DMS53 (cell line): ENCODE data around the gene FEM1A.
"Not testable (repeated sequence)": the region's sequence is repeated elsewhere in the genome, so short reads cannot be mapped to it uniquely, and the experiment has no call there.

Source experiments
- DNase-seq: peaks from one replicate; lab custom pipeline; 2025; lab: John Stamatoyannopoulos, UW

The FEM1A gene, protein sequence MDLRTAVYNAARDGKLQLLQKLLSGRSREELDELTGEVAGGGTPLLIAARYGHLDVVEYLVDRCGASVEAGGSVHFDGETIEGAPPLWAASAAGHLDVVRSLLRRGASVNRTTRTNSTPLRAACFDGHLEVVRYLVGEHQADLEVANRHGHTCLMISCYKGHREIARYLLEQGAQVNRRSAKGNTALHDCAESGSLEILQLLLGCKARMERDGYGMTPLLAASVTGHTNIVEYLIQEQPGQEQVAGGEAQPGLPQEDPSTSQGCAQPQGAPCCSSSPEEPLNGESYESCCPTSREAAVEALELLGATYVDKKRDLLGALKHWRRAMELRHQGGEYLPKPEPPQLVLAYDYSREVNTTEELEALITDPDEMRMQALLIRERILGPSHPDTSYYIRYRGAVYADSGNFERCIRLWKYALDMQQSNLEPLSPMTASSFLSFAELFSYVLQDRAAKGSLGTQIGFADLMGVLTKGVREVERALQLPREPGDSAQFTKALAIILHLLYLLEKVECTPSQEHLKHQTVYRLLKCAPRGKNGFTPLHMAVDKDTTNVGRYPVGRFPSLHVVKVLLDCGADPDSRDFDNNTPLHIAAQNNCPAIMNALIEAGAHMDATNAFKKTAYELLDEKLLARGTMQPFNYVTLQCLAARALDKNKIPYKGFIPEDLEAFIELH

DNA sequence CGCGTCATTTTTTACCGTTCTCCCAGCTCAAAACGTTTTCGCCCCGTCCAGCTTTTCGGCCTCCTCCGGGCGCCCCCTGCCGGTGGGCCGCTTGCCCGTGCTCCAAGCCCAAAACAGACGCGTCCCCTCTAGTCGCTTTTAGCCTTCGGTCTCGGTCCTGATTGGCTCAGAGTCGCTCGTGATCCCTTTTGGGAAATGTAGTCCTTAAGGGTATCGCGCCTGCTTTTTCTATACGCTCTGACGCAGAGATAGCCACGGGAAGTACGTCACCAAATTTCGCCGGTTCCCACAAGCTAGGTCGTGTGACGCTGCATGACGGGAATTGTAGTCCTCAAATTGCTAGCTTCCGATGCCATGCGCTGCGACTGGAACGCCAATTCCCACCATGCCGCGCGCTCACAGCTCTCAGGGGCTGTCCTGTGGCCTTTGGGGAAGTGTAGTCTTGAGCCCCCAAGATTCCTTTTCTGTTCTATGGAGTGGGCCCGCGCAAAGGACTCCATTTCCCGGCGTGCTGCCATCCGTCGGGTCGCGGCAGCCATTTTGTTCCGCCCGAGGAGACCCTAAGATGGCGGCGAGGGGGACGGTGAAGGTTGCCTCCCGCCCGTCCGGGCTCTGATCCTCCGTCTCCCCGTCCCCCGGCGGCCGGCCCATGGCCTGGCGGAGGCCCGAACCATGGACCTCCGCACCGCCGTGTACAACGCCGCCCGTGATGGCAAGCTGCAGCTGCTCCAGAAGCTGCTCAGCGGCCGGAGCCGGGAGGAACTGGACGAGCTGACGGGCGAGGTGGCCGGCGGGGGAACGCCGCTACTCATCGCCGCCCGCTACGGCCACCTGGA, at the start of gene FEM1A:
FEM1A (plus strand) TSS at position 552 of the 836 bp plus-strand sequence; CDS start at position 673, 121 bp downstream.
- DNase-seq, result peak; percentile 99

DNA sequence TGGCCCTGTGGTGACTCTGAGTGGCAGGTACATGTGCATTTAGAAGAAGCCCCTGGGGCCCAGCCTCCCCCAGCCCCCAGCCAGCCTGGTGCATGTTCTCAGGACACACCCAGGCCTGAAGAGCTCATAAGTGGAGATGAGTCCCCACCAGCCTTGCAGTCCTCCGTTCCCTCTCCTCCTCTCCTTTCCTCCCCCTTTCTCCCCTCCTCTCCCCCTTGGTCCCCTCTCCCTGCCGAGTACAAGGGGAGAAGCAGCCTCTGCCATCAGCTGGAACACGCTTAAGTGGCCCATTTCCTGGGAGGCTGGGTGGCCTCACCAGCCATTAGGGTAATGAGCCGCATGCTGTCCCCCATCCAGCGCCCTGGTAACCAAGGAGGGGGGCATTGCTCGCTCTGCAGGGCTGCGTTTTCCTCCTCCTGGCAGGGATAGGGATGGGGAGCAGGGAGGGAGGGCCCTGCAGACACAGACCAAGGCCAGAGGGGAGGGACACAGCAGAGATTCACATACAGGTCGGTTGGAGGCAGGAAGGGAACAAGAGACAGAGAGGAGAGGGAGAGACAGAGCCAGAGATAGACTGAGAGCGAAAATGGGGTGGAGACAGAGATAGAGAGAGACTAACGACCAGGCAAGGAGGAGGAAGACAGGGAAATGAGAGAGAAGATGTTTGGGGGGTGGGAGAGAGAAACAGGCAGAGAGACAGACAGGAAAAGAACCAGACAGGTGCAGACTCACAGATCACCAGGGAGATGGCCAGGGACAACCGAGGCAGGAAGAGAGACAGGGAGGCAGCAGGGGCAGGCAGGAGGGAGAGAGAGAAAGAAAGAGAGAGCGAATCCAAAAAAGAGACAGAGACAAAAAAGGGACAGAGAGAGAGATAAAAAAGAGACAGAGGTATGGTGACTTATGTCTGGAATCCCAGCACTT, 48.5 kb upstream of the FEM1A start:
- no peak for DNase-seq

- peak; percentile 34 for DNase-seq
These were observed 46.9 kb upstream of the FEM1A start for GRCh38 chr19:4744451-4745174.

- not testable (repeated sequence) for DNase-seq
These were observed 46.4 kb upstream of the FEM1A start for GRCh38 chr19:4745175-4745574.

DNA sequence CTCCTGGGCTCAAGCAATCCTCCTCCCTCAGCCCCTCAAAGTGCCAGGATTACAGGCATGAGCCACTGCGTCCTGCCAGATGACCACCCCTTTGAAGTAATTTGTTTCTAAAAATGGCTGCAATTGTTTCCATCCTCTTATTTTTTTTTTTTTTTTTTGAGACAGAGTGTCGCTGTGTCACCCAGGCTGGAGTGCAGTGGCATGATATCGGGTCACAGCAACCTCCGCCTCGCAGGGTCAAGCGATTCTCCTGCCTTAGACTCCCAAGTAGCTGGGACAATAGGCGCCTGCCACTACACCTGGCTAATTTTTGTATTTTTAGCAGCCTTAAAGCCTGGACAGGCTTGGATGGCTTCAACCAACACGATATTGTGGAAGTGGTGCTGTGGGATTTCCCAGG, 45.5 kb upstream of the FEM1A start:
- no peak for DNase-seq

DNA sequence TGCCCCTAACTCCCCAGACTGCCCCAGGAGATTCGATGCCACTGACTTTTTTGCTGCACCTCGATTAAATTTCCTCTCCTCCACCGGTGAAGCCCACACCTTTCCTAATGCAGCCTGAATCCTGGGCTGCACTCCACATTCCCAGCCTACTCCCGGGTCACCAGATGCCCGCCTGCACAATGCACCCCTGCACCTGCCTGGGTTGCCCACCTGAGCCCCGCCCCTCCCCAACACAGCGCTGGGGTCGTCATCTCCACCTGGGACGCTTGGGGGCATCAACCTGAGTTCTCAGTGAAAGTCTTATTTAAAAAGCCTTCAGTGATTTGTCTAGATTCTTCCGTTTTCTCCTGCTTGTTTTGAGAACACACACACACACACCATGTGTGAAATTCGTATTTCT, 43.3 kb upstream of the FEM1A start:
- DNase-seq, result no peak

DNA sequence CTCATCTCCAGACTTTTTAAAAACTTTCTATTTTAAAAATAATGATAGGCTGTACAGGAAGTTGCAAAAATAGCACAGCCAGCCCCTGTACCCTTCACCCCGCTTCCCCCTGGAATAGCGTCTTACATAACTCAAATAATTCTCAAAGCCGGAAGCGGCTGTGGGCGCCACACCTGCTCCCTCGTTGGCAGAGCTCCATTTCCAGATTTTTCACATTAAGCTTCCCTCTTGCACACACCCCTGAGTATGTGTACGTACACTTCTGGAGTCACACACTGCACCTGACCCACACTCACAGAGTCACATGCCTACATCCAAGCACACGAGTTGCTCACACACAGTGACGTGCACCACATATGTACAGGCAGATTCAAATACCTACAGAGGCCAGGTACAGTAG, 42.9 kb upstream of the FEM1A start:
- peak; percentile 49 for DNase-seq

GRCh38 chr19:4749870-4750590, 41.5 kb upstream of the FEM1A start:
- DNase-seq, result no peak

- DNase-seq, result peak; percentile 62
These were observed 37.3 kb upstream of the FEM1A start for GRCh38 chr19:4754248-4754647.

GRCh38 chr19:4755459-4755858, 36.1 kb upstream of the FEM1A start:
- DNase-seq, result no peak

GRCh38 chr19:4758082-4758481, 33.5 kb upstream of the FEM1A start:
- no peak for DNase-seq

- no peak for DNase-seq
These were observed 32.9 kb upstream of the FEM1A start for GRCh38 chr19:4758659-4759058.

DNA sequence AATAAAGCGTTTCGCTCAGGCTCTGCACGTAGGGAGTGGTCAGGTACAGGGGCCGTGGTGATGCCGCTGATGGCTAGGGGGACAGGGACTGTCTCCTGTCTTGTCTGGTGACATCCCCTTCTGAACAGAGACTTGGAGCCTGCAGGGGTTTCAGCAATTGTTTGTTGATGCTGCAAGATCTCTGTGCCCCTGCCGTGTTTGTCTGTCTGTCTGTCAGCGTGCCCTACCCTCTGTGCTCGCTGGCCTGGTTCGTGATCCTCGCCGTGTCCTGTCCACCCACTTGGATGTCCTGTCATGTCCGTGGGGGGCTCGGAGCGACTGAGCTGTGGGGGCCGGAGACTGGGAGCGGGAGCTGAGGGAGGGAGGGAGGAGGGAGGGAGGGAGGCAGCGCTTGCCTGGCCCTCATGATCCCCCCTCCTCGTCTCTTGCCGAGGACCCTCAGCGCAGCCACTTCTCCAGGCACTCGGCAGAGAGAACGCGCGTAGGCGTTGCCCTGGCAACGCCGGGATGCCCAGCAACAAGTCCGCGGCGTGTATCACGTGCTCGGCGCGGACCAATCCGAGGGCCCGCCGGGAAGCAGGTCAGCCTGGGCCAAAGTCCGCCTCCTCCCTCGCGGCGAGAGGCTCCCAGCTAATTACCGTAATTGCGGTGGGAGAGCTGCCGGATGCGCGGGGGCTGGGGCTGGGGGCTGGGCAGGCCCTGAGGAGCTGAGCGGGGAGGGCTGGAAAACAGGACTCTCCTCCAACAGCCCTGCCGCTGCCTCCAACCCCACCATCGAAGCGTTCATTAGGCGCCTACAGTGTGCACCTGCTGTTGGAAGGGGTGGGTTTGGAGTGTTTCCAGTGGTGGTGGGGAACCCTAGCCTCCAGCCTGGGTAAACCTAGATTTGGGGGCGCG, 31.9 kb upstream of the FEM1A start:
- DNase-seq, result peak; percentile 96

DNA sequence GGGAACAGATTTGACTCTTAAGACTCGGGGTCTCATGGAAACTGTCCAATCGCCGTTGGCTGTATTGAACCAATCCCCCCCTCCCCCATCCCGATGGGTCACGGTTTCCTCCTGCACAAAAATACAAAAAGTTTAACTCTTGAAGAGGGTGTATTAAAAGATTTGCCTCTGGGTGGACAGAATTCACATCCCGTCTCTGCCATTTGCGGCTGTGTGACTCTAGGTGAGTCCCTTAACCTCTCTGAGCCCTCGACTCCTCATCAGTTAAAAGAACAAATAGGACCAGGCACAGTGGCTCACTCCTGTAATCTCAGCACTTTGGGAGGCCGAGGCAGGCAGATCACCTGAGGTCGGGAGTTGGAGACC, 31.3 kb upstream of the FEM1A start:
- no peak for DNase-seq

DNA sequence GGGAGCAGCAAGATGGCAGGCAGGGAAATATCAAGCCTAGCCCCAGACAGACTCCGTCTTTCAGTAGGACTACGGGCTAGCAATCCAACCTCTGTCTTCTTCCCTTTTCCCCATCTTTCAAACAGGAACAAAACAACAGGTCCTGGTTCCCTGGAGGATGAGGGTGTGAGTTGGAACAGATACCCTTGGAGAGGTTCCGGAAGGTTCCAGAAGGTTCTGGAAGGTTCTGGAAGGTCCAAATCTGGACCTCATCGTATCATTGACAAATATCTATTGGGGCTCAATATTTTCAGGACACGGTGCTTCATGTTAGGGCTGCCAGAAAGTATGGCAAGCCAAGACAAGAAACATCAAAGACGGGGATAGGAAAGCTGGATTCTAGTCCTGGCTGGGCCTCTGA, 28.5 kb upstream of the FEM1A start:
- no peak for DNase-seq

DNA sequence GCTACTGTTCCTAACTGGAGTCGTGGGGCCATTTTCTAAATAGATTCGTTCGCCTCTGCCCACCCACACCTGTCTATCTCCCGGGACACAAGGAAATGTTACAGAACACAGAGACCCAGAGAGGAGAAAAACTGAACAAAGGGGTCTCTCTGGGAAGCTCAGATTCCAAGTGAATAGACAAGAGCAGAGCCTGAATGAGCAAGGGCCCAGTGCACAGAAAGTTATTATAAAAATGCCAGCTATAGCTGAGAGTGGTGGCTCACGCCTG, 27.2 kb upstream of the FEM1A start:
- no peak for DNase-seq

- DNase-seq, result peak; percentile 88
These were observed 22.4 kb upstream of the FEM1A start for GRCh38 chr19:4768934-4769777.

- no peak for DNase-seq
These were observed 19.0 kb upstream of the FEM1A start for GRCh38 chr19:4772566-4772965.
